GM18907 (cell line): ENCODE data around the gene CDYL2.
"Not testable (repeated sequence)": the region's sequence is repeated elsewhere in the genome, so short reads cannot be mapped to it uniquely, and the experiment has no call there.

Experiments
- ATAC-seq: cut with Tn5 transposase; IDR thresholded peaks from one replicate; pipeline ENCODE4 v1.9.1; 2021; ENCODE audit warnings: mild to moderate bottlenecking, moderate library complexity; ENCODE audit not compliant: unreplicated experiment

Gene CDYL2

GRCh38 chr16:80751167-80751566 is 53.2 kb downstream of the CDYL2 start:
- ATAC-seq, result no peak

- no peak for ATAC-seq
Measured at GRCh38 chr16:80746231-80746630, 58.2 kb downstream of the CDYL2 start.

GRCh38 chr16:80744856-80745255 is 59.5 kb downstream of the CDYL2 start:
- ATAC-seq, result no peak

GRCh38 chr16:80743772-80744171 is 60.6 kb downstream of the CDYL2 start:
- ATAC-seq, result no peak

GRCh38 chr16:80743273-80743672 is 61.1 kb downstream of the CDYL2 start:
- ATAC-seq, result no peak

- ATAC-seq, result no peak
Measured at GRCh38 chr16:80742331-80742730, 62.1 kb downstream of the CDYL2 start.

GRCh38 chr16:80741724-80742123 is 62.7 kb downstream of the CDYL2 start:
- ATAC-seq, result no peak

- no peak for ATAC-seq
Measured at GRCh38 chr16:80739523-80739922, 64.9 kb downstream of the CDYL2 start.

- ATAC-seq, result no peak
Measured at GRCh38 chr16:80738521-80738920, 65.9 kb downstream of the CDYL2 start.

GRCh38 chr16:80735846-80736245 is 68.6 kb downstream of the CDYL2 start:
- no peak for ATAC-seq

GRCh38 chr16:80733407-80733806 is 71.0 kb downstream of the CDYL2 start:
- no peak for ATAC-seq

GRCh38 chr16:80731915-80732314 is 72.5 kb downstream of the CDYL2 start:
- no peak for ATAC-seq

- ATAC-seq, result not testable (repeated sequence)
Measured at GRCh38 chr16:80727066-80727763, 77.2 kb downstream of the CDYL2 start.

- no peak for ATAC-seq
Measured at GRCh38 chr16:80725566-80726162, 78.7 kb downstream of the CDYL2 start.

- ATAC-seq, result no peak
Measured at GRCh38 chr16:80723981-80724380, 80.4 kb downstream of the CDYL2 start.

GRCh38 chr16:80723091-80723490 is 81.3 kb downstream of the CDYL2 start:
- no peak for ATAC-seq

GRCh38 chr16:80720804-80721371 is 83.5 kb downstream of the CDYL2 start:
- ATAC-seq, result no peak

GRCh38 chr16:80719573-80719972 is 84.8 kb downstream of the CDYL2 start:
- ATAC-seq, result peak; percentile 48

- no peak for ATAC-seq
Measured at GRCh38 chr16:80718480-80719220, 85.7 kb downstream of the CDYL2 start.

GRCh38 chr16:80717611-80718010 is 86.8 kb downstream of the CDYL2 start:
- no peak for ATAC-seq

GRCh38 chr16:80716564-80717139 is 87.7 kb downstream of the CDYL2 start:
- ATAC-seq, result no peak
